Neural progenitor cell (in vitro differentiated cells): Measurements from ENCODE around the gene CACNA1B.

Experiments
- EZH2 ChIP-seq: fragments of 200-600 bp; sonication (generic); IDR thresholded peaks from 2 replicates; pipeline ENCODE4 v1.6.1; 2017; ENCODE audit warnings: antibody characterized with exemption, mild to moderate bottlenecking, moderate library complexity
- EZH2phosphoT487 ChIP-seq: fragments of 200-600 bp; sonication (generic); IDR thresholded peaks from 2 replicates; pipeline ENCODE4 v1.6.1; 2017; ENCODE audit warnings: antibody characterized with exemption
- TF ChIP-seq, protein P1 (sequence below): fragments of 200-600 bp; sonication (generic); IDR thresholded peaks from 2 replicates; pipeline ENCODE4 v1.5.1; 2017; ENCODE audit warnings: antibody characterized with exemption, mild to moderate bottlenecking

- TF ChIP-seq, protein P1, sequence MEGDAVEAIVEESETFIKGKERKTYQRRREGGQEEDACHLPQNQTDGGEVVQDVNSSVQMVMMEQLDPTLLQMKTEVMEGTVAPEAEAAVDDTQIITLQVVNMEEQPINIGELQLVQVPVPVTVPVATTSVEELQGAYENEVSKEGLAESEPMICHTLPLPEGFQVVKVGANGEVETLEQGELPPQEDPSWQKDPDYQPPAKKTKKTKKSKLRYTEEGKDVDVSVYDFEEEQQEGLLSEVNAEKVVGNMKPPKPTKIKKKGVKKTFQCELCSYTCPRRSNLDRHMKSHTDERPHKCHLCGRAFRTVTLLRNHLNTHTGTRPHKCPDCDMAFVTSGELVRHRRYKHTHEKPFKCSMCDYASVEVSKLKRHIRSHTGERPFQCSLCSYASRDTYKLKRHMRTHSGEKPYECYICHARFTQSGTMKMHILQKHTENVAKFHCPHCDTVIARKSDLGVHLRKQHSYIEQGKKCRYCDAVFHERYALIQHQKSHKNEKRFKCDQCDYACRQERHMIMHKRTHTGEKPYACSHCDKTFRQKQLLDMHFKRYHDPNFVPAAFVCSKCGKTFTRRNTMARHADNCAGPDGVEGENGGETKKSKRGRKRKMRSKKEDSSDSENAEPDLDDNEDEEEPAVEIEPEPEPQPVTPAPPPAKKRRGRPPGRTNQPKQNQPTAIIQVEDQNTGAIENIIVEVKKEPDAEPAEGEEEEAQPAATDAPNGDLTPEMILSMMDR, result no peak
- no peak for TF ChIP-seq EZH2
- no peak for TF ChIP-seq EZH2phosphoT487
Observed at GRCh38 chr9:137945581-137945980, 68.0 kb downstream of the CACNA1B start.
